ENCODE measurements around the gene AKT2. TPM values are rescaled to one million over a fixed set of nuclear protein-coding genes. Genes with fewer than 3 reads are reported as not detected.

AKT2 gene
- total and polyA plus RNA-seq, 7 donors: 28.0 to 107 (median 74.4) TPM

DNA sequence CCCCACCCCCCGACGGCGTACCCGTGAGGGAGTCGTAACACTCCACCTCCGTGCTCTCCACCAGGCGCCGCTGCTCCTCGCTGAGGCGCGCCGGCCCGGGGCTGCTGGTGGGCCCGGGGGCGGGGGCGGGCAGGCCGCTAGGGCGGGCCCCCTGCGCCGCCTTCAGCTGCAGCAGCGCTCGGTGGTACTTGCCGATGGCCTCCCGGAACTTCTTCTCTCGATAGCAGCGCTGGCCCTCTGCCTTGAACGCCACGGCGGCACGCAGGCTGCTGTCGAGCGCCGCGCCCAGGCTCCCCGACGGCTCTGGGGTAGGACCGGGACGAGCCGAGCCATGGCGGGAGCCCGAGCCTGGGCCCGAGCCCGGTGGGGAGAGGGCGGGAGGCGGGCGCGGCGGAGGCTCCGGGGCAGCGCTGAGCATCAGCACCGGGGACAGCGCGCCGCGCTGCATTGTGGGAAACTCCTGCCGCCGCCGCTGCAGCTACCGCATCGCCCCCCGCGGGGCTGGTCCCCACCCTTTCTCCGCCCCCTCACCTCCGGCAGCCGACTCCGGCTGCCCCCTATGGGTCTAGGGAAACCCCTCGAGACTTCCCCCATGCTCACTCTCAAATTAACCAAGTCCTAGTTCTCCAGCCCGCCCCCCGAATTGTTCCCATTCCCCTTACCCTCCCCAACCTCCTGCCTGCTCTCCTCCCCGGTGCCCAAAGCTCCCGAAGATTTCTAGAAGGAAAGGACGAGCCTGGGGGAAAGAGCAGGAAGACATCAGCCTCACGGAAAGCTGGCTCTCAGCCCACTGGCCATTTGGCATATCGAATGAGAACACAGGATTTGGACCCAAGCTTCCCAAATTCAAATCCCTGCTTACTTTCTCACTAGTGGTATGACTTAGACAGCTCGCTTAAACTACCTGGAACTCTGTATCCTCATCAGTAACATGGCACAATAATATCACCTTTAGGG is 66.9 kb downstream of the AKT2 start, which contains the start of gene TTC9B:
TSS of gene TTC9B (minus strand) at position 451 of the 957 bp plus-strand sequence. CDS start at position 448, 3 bp downstream.
- Histone ChIP-seq H3K9me3 (no peaks in the 10 kb centered on the region), H3K27ac (no peak within 1 kb of the TSS), H3K27me3 (peaks cover 35 to 64% (median 40%) of the 10 kb centered on the region in 3 donors), H3K4me1 (peaks cover 0 to 24% (median 13%) of the 10 kb centered on the region in 4 donors), H3K4me3 (no peak within 1 kb of the TSS), H3K36me3 (no peaks in the 10 kb centered on the region)
- WGBS, 2 donors: 5 to 6% methylated on average over 75 of the region's 75 CpGs
- intact Hi-C loops (cut with DNase I): no loop called here
- no peak for DNase-seq
- TF ChIP-seq EP300 (IDR thresholded peaks at IDR 0.05) (no peak), POLR2A (IDR thresholded peaks at IDR 0.05) (no peak), POLR2AphosphoS5 (IDR thresholded peaks at IDR 0.05) (no peak)
- TF ChIP-seq, protein P1, sequence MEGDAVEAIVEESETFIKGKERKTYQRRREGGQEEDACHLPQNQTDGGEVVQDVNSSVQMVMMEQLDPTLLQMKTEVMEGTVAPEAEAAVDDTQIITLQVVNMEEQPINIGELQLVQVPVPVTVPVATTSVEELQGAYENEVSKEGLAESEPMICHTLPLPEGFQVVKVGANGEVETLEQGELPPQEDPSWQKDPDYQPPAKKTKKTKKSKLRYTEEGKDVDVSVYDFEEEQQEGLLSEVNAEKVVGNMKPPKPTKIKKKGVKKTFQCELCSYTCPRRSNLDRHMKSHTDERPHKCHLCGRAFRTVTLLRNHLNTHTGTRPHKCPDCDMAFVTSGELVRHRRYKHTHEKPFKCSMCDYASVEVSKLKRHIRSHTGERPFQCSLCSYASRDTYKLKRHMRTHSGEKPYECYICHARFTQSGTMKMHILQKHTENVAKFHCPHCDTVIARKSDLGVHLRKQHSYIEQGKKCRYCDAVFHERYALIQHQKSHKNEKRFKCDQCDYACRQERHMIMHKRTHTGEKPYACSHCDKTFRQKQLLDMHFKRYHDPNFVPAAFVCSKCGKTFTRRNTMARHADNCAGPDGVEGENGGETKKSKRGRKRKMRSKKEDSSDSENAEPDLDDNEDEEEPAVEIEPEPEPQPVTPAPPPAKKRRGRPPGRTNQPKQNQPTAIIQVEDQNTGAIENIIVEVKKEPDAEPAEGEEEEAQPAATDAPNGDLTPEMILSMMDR (IDR thresholded peaks at IDR 0.05): no peak

DNA sequence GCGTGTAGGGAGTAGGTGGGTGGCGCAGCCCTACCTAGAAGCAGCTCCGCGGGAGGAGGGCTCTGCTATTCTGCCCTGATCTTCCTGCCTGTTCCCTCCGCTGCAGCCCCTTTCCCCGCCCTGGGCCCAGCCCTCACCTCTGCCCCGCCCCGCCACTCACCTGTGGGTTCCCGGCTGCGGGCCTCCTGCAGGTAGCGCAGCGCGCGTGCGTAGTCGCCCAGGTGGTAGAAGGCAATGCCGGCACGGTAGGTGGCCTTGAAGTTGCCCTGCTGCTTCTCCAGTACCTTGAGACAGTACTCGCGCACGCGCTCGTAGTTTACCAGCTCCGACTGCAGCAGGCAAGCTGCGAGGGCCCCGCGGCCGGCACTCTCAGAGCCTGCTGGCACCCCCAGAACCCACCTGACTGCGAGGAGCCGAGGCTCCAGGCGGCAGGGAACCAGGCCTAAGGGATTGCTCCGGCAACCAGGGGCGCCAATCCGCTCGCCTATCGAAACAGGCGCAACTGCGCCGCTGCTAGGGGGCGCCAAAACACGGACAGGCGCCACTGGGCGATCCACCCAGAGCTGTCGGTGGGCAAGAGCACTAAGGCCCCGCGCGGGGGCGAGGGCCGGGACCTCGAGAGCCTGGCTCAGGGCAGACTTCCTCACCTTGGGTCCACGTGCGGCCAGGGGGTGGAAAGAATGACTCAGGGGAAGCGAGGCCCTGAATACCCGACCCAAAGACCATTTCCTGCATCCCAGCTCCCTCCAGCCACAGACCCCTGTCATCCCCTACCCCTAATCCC is 67.9 kb downstream of the AKT2 start:
- DNase-seq: no peak
- Histone ChIP-seq H3K4me3 (no peak overlapping the region), H3K4me1 (peaks cover 0 to 19% (median 11%) of the 10 kb centered on the region in 4 donors), H3K9me3 (no peaks in the 10 kb centered on the region), H3K36me3 (peaks cover 0 to 7% (median 0%) of the 10 kb centered on the region in 4 donors), H3K27me3 (peaks cover 29 to 57% (median 35%) of the 10 kb centered on the region in 3 donors), H3K27ac (no peak overlapping the region)
- intact Hi-C loops (cut with DNase I): no loop called here
- WGBS, 2 donors: 6 to 12% methylated on average over 54 of the region's 54 CpGs
- TF ChIP-seq, protein P1 (IDR thresholded peaks at IDR 0.05): no peak
- TF ChIP-seq POLR2A (IDR thresholded peaks at IDR 0.05) (no peak), EP300 (IDR thresholded peaks at IDR 0.05) (no peak), POLR2AphosphoS5 (IDR thresholded peaks at IDR 0.05) (no peak)

DNA sequence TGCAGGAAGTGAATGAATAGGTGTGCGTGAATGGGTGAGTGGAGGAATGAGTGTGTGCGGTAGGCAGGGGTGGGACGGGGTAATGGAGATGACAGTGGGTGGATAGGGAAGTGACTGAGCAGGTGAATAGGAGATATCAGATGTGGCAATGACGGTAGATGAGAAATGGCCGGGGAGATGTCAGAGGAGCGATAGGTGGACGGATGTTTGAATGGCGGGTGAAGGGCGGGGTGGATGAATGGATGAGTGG is 68.4 kb downstream of the AKT2 start:
- peaks cover 0 to 19% (median 10%) of the 10 kb centered on the region in 4 donors for H3K4me1 ChIP-seq
- intact Hi-C loops (cut with DNase I): no loop called here
- WGBS, 2 donors: 6 to 28% methylated on average over 9 of the region's 9 CpGs
- TF ChIP-seq, protein P1 (IDR thresholded peaks at IDR 0.05): no peak
- no peak for TF ChIP-seq POLR2A (IDR thresholded peaks at IDR 0.05)
- TF ChIP-seq POLR2AphosphoS5 (IDR thresholded peaks at IDR 0.05): no peak
- TF ChIP-seq EP300 (IDR thresholded peaks at IDR 0.05): no peak
- H3K4me3 ChIP-seq: no peak overlapping the region
- H3K36me3 ChIP-seq: peaks cover 0 to 11% (median under 1%) of the 10 kb centered on the region in 4 donors
- no peaks in the 10 kb centered on the region for H3K9me3 ChIP-seq
- peaks cover 29 to 57% (median 35%) of the 10 kb centered on the region in 3 donors for H3K27me3 ChIP-seq
- H3K27ac ChIP-seq: no peak overlapping the region
- no peak for DNase-seq

DNA sequence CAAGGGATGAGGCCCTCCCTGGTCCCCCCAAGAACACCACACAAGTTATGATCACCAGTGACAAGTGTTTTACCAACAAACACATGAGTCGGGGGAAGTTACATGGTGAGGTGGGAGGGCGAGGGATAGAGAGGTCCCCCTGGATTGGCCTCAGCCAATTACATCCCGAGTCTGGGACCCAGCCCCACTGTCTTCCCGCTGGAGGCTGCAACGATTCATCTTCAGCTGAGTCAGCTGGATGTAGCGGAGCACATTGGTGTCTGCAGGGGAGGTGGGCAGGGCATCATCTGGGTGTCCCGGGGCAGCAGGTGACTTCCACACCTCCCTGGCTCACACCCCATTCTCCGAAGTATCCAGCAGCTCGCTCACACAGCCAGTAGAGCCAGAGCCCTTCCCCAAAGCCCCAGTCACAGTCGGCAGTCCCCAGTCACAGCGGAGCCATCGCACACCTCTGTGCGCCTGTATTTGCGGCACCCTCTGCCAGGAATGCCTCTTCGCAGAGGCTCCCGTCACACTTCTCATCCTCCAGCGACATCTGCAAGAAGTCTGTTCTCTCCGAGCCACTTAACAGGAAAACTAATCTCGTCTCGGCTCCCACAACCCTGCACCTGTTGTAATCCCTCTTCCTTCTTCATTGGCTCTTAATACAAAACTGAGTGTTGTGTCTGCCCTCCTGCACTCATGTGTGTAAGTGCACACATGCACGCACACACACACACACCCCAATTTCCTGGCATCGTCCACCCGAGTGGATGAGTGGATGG is 69.0 kb downstream of the AKT2 start:
- DNase-seq: no peak
- H3K4me1 ChIP-seq: peaks cover 0 to 19% (median 10%) of the 10 kb centered on the region in 4 donors
- no peak overlapping the region for H3K27ac ChIP-seq
- peaks cover 29 to 52% (median 35%) of the 10 kb centered on the region in 3 donors for H3K27me3 ChIP-seq
- TF ChIP-seq EP300 (IDR thresholded peaks at IDR 0.05): no peak
- TF ChIP-seq POLR2A (IDR thresholded peaks at IDR 0.05): no peak
- TF ChIP-seq POLR2AphosphoS5 (IDR thresholded peaks at IDR 0.05): no peak
- TF ChIP-seq, protein P1 (IDR thresholded peaks at IDR 0.05): no peak
- H3K36me3 ChIP-seq: peaks cover 0 to 16% (median 2%) of the 10 kb centered on the region in 4 donors
- H3K4me3 ChIP-seq: no peak overlapping the region
- intact Hi-C loops (cut with DNase I): no loop called here
- 39 to 54% methylated on average over 23 of the region's 23 CpGs for WGBS, 2 donors
- H3K9me3 ChIP-seq: no peaks in the 10 kb centered on the region
